Measurements from ENCODE around the gene DCTD.

GRCh38 chr4:182896421-182896820 is 20.8 kb downstream of the DCTD start:
- TF ChIP-seq CTCF (IDR thresholded peaks at IDR 0.05) (no peak), POLR2AphosphoS5 (IDR thresholded peaks at IDR 0.05) (no peak), POLR2A (IDR thresholded peaks at IDR 0.05) (no peak), EP300 (IDR thresholded peaks at IDR 0.05) (no peak)

All from stomach (tissue), 4 donors.